HG03432 (cell line): Measurements from ENCODE around the gene MAML2.
A peak's percentile ranks its signal among the peaks of the same experiment; 100 is the strongest.

Experiments used
- ATAC-seq: cut with Tn5 transposase; IDR thresholded peaks from one replicate; pipeline ENCODE4 v1.9.1; 2021; ENCODE audit warnings: mild to moderate bottlenecking, moderate library complexity; ENCODE audit not compliant: unreplicated experiment

MAML2 gene

GRCh38 chr11:96023275-96023674, 319.7 kb downstream of the MAML2 start:
- no peak for ATAC-seq

DNA sequence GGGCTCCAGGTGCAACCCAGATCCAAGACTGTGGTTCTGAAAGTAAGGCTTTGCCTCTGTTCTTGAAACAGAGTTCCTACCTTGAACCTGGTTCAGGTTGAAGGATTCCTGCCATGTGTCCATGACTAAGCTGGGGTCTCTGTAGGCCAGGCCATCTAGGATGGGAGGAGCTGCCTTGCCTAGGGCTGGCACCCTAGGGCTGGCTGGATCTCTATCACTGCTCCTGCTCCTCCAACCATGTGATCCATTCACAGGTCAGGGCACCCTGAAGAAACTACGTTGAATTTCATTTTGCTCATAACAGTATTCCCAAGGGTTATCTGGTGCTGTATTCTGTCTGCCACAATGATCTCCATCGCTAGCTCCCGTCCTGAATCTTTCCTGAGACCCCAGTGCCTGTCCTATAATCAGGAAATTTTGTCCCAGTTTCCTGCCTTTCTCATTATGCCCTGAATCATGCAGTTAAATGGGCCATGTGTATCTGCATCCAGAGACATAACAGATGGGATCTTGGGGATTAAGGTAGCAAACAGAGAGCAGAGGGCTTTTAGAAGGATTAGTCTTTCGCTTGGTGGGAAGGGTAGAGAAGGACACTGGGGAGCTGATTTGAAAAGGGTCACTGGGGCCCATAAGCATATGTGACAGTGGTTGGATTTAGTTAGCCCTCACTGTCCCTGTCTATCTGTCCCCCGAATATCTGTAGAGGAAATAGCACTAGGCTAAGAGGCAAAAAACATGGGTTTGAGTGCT, 320.9 kb downstream of the MAML2 start:
- ATAC-seq = no peak

DNA sequence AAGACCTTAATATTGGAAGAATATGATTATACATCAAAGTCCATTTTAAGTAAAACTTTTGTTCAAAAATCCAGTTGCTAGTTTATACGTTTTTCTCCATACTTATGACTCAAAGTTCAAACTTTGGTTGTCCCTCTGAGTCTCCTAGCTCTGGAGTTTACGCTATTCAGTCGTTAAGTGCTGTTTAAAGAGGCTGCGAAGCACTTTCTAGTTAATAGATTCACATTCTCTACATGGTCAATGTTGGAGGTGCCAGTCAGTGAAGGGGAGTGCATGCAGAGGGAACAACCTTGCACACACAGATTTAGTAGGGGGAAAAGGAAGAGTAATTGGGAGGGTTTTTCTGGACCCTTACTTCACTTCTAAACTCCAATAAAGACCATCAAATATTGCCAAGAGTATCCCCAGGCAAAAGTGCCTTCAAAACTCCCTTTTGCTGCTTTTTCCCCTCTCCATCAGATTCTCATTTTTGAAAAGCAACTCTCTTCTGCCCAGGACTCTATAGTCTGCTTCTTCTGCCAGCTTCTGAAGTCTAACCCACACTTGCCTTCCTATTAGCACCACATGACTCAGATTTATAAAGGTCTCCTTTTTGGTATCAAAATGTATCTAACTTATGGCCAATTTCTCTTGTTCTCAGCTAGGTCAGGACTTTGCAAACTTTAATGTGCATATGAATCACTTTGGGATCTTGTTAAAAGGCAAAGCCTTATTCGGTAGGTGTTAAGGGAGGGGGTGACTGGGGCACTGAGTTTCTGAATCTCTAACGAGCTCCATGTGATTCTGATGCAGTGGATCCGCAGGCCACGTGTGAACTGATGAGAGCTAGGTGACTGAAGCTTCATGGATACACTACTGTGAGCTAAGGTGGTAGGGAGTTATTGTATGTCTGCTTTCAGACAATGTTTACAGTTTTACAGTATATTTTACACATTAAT, 322.9 kb downstream of the MAML2 start:
- ATAC-seq = no peak

DNA sequence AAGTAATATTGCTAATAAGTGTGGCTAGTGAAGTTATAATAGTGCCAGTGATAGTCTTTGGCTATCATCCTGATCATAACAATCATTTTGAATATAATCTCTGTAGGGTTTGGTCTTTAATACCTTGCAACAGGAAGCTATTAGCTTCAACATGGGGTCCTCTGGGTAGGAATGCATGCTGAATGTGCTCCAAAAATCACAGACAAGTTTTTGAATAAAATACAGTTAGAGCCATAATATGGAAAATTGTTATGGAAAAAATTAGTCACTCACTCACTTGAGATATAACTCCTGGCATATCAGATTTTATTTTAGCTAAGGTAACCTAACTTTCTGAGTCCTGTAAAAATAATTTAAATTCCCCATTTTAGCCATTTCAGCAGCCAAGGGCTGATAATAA, 323.7 kb downstream of the MAML2 start:
- no peak for ATAC-seq

DNA sequence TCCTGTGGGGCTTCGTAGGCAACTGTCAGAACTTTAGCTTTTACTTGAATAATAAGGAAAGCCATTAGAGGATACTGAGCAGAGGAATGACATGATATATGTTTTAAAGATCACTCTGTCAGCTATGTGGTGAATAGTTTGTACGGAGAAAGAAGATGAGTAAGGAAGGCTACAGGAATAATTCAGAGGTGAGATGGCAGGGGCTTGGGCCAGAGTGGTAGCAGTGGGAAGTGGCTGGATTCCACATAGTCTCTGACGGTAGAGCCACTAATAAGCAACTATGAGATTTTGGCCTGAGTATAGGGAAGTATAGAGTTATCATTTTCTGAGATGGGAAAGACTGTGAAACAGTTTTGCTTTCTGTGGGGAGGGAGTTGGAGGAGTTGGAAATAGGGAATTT, 325.1 kb downstream of the MAML2 start:
- no peak for ATAC-seq

GRCh38 chr11:96016978-96017502, 326.0 kb downstream of the MAML2 start:
- ATAC-seq = no peak

GRCh38 chr11:96015906-96016565, 327.0 kb downstream of the MAML2 start:
- no peak for ATAC-seq

DNA sequence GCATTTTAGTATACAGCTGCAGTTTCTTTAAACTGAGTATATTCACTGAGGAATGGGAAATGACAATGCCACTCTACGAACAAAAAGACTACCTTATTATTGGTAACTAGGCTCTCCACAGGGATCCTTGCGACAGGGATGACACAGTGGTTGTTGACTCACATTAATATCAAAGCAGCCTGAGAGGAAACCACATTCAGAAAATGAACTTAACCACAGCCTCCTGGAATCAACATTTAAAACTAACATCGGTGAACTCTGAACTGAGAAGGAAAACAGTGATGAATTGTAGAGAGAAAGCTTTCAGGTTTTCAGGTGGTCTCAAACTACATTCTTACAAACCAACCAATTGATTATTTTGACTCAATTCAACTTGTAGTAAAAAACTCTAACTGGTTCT, 328.8 kb downstream of the MAML2 start:
- ATAC-seq = peak; percentile 50

DNA sequence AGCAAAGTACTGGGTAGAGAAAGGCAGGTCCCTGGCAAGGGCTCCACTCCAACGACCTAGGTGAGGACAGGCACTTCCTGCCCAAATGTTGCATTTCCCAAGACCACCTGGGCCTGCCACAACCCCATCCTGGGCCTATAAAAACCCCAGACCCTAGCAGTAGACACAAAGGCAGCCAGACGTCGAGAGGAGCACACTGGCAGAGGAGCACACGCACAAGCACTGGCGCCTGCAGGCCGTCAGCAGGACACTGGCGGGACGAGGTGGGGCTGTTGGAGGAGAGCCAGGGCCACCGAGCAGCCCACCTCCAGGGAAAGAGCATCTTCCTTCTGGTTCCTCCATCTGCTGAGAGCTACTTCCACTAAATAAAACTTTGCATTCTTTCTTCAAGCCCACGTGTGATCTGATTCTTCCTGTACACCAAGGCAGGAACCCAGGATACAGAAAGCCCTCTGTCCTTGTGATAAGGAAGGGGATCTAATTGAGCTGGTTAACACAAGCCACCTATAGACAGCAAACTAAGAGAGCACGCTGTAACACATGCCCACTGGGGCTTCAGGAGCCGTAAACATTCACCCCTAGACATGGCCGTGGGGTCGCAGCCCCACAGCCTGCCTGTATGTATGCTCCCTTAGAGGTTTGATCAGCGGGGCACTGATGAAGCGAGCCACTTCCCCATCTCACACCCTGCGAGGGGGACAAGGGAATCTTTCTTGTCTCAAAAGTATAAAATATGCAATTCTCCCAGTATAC, 329.4 kb downstream of the MAML2 start:
- ATAC-seq = no peak

- peak; percentile 93 for ATAC-seq
These were observed 330.7 kb downstream of the MAML2 start for GRCh38 chr11:96012086-96012824.

DNA sequence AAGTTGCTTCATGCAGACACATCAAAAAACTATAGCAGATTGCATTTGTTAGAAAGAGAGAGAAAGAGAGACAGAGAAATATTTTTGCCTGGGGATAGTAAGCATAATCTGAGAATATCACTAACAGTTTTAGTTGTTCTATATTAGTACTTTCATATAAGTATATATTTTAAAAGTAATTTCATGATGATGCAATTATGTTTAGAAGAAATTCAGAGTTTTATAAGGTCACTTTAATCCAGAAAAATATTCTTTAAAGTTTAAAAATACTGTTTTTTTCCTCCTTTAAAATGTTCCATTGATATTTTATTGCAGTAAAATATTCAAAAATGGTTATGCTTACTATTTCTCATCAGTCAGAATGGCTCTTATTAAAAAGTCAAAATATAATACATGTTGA, 332.3 kb downstream of the MAML2 start:
- ATAC-seq = no peak

DNA sequence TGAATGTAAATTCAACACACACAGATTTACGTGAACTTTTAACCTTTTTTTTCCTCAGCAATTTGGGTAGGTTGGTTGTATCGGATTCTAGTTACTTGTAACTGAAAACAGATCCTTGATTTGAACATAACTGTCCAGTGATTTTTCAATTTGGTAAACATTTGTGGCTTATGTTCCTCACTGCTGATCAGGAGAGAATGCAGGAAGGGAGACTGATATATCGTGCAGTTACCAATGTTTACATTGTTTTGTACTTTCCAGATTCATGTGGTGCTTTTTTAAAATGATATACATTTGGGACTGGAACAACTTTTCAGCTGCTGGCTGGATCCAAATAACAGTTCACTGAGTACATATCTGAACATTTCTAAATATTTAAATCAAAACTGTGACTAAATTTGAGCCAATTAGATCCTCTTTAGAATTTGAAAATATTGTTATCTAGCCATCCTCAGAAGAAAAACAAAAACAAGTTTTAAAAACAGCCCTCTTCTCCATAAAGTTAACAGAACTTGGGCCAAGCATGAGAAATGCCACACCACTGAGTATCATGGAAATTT, 334.8 kb downstream of the MAML2 start:
- no peak for ATAC-seq

DNA sequence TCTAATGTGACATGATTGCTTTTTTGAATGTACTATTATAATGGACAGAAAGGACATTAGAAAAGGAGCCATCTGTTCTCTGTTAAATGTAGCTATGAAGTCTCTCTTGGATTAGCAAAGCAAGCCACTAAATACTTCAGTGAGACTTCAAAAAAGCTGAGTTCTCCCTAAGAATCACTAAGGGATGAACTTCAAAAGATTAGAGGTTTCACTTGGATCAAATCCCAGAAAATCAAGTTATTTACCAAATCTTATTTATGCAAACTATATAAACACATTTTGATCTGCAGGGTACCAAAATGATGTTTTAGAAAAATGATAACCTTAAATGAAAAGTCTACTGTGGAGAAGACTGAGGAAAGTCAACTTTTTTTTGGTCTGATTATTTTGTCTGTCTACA, 337.0 kb downstream of the MAML2 start:
- no peak for ATAC-seq

DNA sequence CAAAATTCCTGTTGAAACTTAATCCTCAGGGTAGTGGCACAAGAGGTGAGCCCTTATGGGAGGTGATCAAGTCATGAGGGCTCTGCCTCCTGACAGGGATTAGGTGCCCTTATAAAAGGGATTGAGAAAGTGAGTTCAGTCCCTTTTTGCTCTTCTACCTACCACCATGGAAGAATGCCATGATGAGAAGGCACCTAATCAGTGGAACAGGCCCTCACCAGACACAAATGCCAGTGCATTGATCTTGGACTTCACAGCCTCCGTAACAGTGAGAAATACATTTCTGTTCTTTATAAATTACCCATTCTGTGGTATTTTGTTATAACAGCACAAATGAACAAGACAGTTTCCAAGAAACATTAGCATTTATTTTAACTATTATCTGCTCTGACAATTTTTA, 338.1 kb downstream of the MAML2 start:
- ATAC-seq = no peak

DNA sequence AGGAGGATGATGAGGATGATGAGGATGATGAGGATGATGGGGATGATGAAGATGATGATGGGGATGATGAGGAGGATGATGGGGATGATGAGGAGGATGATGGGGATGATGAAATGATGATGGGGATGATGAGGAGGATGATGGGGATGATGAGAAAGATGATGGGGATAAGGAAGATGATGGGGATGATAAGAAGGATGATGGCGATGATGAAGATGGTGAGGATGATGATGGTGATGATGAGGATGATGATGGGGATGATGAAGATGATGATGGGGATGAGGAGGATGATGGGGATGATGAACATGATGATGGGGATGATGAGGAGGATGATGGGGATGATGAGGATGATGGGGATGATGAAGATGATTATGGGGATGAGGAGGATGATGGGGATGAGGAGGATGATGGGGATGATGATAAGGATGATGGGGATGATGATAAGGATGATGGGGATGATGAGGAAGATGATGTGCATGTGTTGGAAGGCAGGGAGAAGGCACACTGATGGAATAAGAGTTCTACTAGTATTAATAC, 340.2 kb downstream of the MAML2 start:
- no peak for ATAC-seq

DNA sequence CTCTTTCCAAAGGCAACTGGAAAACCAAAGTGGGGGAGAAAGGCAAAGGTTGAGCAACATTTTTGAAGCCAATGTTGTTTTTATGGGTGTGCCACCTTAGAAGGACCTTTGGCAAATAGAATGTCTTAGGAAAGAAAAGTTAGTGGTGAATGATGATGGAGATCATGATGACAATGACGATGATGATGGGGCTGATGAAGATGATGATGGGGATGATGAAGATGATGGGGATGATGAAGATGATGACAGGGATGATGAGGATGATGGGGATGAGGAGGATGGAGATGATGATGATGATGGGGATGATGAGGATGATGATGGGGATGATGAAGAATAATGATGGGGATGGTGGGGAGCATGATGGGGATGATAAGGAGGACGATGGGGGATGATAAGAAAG, 340.7 kb downstream of the MAML2 start:
- no peak for ATAC-seq

DNA sequence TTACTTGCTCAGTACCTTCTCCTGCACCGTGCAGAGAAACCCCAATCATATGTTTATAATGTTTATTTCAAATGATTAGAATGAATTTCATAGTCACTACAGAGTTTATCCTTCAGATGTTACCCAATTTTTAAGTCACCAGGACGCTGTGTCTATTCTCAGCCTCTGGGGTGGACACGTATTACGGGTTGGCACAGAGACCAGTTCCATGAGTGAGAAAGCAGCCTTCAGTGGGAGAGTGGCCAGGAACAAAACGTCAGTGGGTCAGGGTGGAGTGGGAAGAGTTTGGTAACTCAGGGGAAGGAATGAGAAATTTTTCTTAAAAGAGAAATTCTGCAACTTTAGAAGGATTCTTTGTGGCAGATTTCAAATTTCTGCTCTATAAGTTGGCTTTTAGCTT, 342.0 kb downstream of the MAML2 start:
- ATAC-seq = no peak

- ATAC-seq = no peak
These were observed 343.1 kb downstream of the MAML2 start for GRCh38 chr11:95999711-96000406.
